Rectal smooth muscle tissue (tissue), 1 donor: Measurements from ENCODE around the gene CHPT1.

Experiments used
- H3K27ac ChIP-seq: one replicate; pipeline ENCODE4 v1.7.0; 2013; ENCODE audit warnings: low read depth, low read length, inconsistent platforms
- H3K27me3 ChIP-seq: one replicate; pipeline ENCODE4 v1.7.0; 2013; ENCODE audit warnings: low read length; ENCODE audit not compliant: control insufficient read depth, insufficient read depth
- H3K36me3 ChIP-seq: one replicate; pipeline ENCODE4 v1.7.0; 2013; ENCODE audit warnings: low read length; ENCODE audit not compliant: control insufficient read depth, insufficient read depth
- H3K4me1 ChIP-seq: one replicate; pipeline ENCODE4 v1.7.0; 2013; ENCODE audit warnings: low read length; ENCODE audit not compliant: control insufficient read depth, insufficient read depth
- H3K4me3 ChIP-seq: one replicate; pipeline ENCODE4 v1.7.0; 2013; ENCODE audit warnings: low read length
- H3K9ac ChIP-seq: one replicate; pipeline ENCODE4 v1.7.0; 2013; ENCODE audit warnings: low read length

CHPT1 gene

DNA sequence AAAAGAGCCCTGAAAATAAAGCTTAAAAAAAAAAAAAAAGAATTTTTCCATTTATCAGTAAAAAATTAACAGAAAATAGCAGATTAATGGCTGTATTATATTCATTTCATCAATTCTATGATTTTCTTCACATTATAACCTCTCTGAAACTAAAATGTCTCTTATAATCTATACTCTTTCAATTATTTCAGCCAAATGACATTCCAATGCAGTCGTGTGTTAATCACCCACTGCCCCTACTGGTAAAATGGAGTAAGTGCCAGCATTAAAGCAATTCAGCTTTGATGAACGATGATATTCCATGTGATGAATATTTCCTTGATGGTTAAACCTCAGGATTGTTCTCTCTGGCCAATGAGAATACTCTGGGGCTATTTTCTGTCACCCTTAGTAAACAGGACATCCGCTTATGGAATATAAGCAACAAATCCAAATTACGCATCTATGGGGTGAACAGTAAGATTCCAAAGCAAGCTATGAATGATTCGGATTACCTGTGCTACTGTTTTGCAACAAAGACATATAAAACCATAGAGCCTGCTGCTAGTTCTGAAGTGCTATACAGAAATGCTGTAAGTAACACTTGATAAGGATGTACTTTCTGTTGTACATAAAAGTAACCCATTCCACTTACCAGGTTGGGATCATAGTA lies 62.1 kb downstream of the CHPT1 start:
- H3K4me3 ChIP-seq = no peak overlapping the region
- peaks cover 6% of the 10 kb centered on the region for H3K36me3 ChIP-seq
- no peaks in the 10 kb centered on the region for H3K27me3 ChIP-seq
- H3K27ac ChIP-seq = no peak overlapping the region
- H3K9ac ChIP-seq = no peak overlapping the region
- H3K4me1 ChIP-seq = no peaks in the 10 kb centered on the region

DNA sequence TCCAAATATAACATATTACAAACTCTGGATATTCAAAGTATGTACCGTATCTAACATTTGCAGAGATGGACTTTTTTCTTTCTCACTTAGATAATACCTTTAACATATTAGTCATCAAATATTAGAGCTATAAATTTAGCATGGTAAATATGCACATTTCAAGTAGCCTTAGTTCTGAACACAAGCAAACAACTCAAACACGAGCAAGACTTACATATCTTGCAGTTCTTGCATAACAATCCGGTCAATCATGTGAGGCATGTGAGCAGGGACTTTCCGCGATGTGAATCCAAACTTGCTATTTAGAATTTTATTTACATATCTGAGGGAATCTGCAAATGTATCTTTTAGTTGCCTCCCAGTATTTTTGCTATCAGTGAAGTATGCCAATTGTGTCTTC lies 63.9 kb downstream of the CHPT1 start:
- Histone ChIP-seq H3K36me3 (peaks cover 6% of the 10 kb centered on the region), H3K27ac (no peak overlapping the region), H3K4me1 (no peaks in the 10 kb centered on the region), H3K27me3 (no peaks in the 10 kb centered on the region), H3K4me3 (no peak overlapping the region), H3K9ac (no peak overlapping the region)

DNA sequence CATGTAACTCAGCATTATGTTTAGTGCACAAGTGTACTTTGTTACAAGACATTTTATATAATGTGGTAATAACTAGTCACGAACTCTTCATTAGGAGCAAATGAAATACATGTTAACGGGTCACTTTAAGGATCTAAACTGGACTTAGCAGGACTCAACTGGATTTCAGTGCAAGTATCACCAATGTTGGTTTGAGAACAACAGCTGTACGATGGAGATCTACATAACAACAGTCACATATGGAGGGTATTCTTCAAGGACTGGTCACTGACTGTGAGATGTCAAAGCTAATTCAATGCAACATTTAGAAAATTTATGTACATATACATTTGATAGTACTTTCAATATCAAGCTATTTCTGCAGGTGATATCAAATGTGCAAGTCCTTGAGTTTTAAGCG lies 64.3 kb downstream of the CHPT1 start:
- H3K27ac ChIP-seq = no peak overlapping the region
- H3K4me1 ChIP-seq = no peaks in the 10 kb centered on the region
- H3K27me3 ChIP-seq = no peaks in the 10 kb centered on the region
- H3K9ac ChIP-seq = no peak overlapping the region
- H3K36me3 ChIP-seq = peaks cover 6% of the 10 kb centered on the region
- H3K4me3 ChIP-seq = no peak overlapping the region

DNA sequence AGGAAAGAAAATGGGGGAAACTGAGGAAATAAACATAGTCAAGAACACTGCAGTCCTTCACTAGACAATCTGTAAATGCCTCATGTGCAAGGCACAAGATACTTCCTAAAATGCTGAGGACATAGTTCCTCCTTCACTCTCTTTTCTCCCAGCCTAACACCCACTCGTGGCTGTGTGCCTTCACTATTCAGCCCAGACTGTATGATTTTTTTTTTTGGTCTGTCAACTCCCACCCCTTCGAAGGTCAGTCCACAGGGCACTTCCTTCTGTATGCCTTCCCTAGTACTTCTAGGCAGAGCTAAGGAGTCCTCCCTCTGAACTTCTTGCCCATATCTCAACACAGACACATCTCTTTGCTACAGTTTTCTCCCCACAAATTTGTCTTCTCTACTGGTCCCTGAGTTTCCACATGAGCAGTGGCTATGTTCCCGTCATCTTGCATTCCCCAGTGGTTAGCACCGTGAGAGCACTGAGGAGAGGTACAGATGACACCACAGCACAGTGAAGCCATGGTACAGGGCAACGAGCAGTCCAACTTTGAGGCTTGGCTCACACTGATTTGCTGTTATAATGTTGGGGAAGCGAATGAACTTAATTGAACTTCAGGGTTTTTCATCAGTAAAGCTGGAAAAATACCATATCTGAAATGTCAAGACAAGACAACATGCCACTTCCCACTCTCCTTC lies 65.9 kb downstream of the CHPT1 start:
- Histone ChIP-seq H3K4me1 (no peaks in the 10 kb centered on the region), H3K9ac (no peak overlapping the region), H3K4me3 (no peak overlapping the region), H3K27ac (no peak overlapping the region), H3K27me3 (no peaks in the 10 kb centered on the region), H3K36me3 (peaks cover 6% of the 10 kb centered on the region)

DNA sequence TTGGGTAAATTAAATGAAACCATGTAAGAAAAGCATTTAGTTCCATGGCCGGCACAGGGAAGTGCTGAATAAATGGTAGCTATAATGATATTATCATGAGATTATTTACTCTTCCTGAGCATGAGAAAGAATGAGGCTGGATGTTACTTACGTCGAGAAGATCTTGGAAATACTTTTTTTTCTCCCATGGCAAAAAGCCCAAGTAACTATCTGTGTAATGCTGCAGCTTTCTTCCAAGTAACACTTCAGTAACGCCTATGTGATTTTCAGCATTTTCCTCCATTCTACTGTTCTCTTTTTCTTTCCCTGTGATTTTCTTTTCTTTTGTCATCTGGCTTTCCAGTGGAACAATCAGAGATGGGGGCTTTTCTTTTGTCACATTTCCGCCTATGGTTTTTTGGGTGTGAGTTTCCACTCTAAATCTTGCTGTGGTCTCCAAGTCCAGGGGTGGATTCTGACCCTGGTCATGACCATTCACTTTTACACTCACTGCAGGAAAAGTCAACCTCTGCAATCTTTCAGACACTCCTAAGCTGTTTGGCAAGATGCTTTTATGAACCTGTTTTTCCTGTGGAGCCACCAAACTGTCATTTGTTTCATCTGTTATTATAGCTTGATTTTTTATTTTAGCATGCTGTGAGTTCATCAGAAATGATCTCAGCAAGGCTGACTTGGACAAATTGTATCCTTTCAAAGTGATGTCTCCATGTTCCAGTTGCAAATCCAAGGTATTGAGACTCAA lies 66.8 kb downstream of the CHPT1 start:
- no peak overlapping the region for H3K9ac ChIP-seq
- peaks cover 6% of the 10 kb centered on the region for H3K36me3 ChIP-seq
- no peaks in the 10 kb centered on the region for H3K27me3 ChIP-seq
- H3K4me3 ChIP-seq = no peak overlapping the region
- H3K4me1 ChIP-seq = no peaks in the 10 kb centered on the region
- no peak overlapping the region for H3K27ac ChIP-seq

DNA sequence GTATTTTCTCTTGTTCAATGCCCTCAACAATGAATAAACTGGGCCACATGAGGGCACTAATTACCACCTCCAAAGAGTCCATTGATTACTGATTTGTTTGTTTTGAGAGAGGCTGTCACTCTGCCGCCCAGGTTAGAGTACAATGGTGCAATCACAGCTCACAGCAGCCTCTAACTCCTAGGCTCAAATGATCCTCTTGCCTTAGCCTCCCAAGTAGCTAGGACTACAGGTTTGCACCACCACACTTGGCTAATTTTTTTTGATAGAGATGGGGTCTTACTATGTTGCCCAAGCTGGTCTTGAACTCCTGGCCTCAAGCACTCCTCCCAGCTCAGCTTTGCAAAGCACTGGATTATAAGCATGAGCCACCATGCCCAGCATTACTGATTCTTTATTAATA lies 70.1 kb downstream of the CHPT1 start:
- Histone ChIP-seq H3K27ac (no peak overlapping the region), H3K9ac (no peak overlapping the region), H3K4me3 (no peak overlapping the region), H3K36me3 (no peaks in the 10 kb centered on the region), H3K27me3 (no peaks in the 10 kb centered on the region), H3K4me1 (no peaks in the 10 kb centered on the region)

DNA sequence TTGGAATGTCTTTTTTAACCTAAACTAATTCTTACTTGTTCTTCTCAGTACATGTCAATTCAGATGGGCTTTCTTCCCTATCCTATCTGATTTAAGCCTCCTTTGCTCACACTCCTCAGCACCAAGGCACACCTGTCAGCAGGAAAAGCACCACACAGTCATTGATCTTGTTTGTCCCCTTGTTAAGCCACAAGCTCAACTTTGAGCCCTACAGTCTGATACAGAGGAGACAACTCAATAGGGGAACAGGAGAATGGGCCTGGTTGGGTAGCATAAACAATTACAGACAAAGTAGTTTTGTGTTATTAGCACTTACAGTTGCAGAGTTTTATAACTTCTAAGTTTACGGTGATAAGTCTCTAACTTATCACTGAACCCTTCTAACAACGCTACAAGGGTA lies 71.3 kb downstream of the CHPT1 start:
- Histone ChIP-seq H3K36me3 (no peaks in the 10 kb centered on the region), H3K4me1 (no peaks in the 10 kb centered on the region), H3K9ac (no peak overlapping the region), H3K27me3 (no peaks in the 10 kb centered on the region), H3K27ac (no peak overlapping the region), H3K4me3 (no peak overlapping the region)

DNA sequence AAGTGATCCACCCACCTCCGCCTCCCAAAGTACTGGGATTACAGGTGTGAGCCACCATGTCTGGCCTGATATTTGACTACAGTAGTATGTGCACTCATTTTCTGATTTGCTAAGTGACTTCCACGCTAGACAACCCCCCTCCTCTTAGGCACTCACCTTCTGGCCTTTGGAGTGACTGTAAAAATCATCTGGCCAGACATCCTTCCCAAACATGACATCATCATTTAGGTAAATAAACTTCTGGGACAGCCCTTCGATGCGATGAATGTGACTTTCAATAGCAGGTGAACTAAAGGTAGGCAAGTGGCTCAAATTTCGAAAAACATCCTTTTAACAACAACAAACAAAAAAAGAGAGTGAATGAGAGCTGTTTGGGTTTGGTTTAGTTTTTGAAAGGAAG lies 72.4 kb downstream of the CHPT1 start:
- Histone ChIP-seq H3K27ac (no peak overlapping the region), H3K36me3 (no peaks in the 10 kb centered on the region), H3K4me1 (no peaks in the 10 kb centered on the region), H3K9ac (no peak overlapping the region), H3K27me3 (no peaks in the 10 kb centered on the region), H3K4me3 (no peak overlapping the region)

DNA sequence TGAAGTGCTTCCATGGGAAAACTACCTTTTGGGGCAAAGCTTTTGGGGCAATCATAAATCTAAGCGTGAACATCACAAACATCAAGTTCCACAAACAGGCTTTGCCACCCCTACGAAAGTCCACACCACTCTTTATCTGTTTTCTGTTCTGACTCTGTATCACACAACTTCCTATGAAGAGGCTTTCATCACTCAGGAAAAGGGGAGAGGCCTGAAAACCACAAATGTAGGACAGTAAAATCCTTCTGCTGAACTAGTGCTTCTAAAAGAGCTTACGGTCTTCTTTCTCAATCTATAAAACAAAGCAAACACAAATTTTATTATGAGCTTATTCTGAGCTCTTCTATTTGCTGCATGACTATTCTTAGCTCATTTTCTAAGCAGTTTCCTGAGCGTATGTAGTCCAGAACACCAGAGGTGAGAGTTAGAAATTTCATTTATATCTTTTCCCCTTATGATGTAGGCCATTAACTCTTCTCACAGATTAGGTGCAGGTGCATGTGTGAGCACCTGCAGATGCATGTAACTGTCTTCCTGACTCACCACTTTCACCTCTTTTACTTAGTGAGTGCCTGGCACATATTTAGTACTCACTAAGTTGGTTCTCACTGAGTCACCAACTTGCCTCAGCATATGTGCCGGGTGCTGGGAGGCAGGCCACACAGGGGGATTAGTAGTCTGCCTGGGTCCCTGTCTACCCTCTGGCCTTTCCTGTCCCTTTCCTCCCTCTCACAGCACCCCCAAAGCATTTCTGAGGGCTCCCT lies 74.8 kb downstream of the CHPT1 start:
- H3K9ac ChIP-seq = no peak overlapping the region

DNA sequence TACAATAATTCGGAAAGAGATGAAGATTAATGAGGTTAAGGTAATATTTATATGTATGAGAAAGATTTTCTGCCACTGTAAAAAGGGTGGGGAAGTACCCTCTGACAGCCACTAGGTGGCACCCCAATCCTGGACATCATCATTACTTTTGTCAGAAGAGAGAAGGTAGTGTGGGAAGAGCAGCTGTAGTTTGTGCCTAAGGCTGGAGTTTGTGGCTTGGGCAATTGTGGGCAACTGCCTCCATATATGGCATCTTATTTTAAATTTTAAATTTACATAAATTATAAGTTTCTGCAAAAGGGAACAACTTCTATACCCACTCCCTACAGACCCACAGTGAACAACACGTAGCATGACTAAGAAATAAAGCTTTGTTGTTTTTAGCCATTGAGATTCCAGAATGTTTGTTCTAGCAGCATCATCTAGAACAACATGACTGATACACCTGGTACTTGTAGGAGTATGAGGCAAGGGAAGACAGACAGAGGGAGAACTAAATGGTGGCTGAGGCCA lies 76.3 kb downstream of the CHPT1 start:
- H3K36me3 ChIP-seq = peaks cover 6% of the 10 kb centered on the region
- H3K9ac ChIP-seq = no peak overlapping the region
- H3K4me3 ChIP-seq = no peak overlapping the region
- H3K4me1 ChIP-seq = no peaks in the 10 kb centered on the region
- no peak overlapping the region for H3K27ac ChIP-seq
- H3K27me3 ChIP-seq = no peaks in the 10 kb centered on the region

More for the DNA sequence above, 74.8 kb downstream of the CHPT1 start:
- Histone ChIP-seq H3K4me3 (no peak overlapping the region), H3K27me3 (no peaks in the 10 kb centered on the region), H3K36me3 (peaks cover 5% of the 10 kb centered on the region), H3K4me1 (no peaks in the 10 kb centered on the region), H3K27ac (no peak overlapping the region)

DNA sequence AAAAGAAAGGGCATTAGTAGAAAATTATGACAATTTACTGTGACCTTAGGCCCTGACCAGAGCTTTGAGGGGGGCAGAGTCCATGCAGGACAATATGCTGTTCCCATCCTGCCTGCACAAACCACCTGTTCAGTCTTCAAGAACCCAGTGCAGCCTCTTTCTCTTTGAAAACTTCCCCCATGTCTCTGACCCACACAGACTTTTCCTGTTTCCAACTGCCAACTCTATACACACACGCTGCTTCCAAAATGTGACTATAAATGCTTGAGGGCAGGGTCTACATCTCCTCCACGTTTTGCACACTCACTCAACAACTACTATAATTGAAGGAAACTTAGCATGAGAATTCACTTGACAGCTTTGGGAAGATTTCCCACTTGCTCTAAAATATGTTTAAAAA lies 78.4 kb downstream of the CHPT1 start:
- no peaks in the 10 kb centered on the region for H3K27me3 ChIP-seq
- H3K4me3 ChIP-seq = no peak overlapping the region
- peaks cover 6% of the 10 kb centered on the region for H3K36me3 ChIP-seq
- no peak overlapping the region for H3K9ac ChIP-seq
- H3K27ac ChIP-seq = no peak overlapping the region
- H3K4me1 ChIP-seq = no peaks in the 10 kb centered on the region

DNA sequence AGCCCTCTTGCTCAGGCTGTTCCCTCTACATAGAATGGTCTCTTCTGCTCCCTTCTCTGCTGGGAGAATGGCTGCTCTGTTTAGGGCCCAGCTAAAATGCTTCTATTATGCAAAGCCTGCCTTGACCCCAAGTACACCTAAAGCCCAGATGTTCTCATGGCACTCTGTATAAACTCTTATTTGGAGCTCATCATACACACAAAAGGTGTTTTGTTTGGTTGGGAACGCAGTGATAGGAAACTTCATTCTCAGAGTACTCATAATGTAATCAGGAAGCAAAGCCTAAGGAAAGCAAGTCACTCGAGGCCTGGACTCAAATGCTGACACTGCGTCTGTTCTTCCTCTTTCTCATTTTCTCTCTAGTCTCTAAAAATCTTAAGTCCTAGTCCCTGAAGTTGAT lies 80.0 kb downstream of the CHPT1 start:
- Histone ChIP-seq H3K9ac (no peak overlapping the region), H3K4me3 (no peak overlapping the region), H3K27ac (no peak overlapping the region), H3K36me3 (peaks cover 6% of the 10 kb centered on the region), H3K27me3 (no peaks in the 10 kb centered on the region), H3K4me1 (no peaks in the 10 kb centered on the region)
